GM12875 (cell line): ENCODE results near the gene KIF12.

ENCODE experiments used
- H3K4me3 ChIP-seq: one replicate; pipeline ENCODE4 v1.5.1; 2011; ENCODE audit warnings: low read depth, low read length, control low read depth
- CTCF ChIP-seq: IDR thresholded peaks from 2 replicates; pipeline ENCODE4 v1.5.1; 2011; ENCODE audit warnings: low read depth, mild to moderate bottlenecking, control low read depth, inconsistent platforms, low read length, moderate library complexity, borderline replicate concordance; ENCODE audit not compliant: insufficient read depth

The KIF12 gene

DNA sequence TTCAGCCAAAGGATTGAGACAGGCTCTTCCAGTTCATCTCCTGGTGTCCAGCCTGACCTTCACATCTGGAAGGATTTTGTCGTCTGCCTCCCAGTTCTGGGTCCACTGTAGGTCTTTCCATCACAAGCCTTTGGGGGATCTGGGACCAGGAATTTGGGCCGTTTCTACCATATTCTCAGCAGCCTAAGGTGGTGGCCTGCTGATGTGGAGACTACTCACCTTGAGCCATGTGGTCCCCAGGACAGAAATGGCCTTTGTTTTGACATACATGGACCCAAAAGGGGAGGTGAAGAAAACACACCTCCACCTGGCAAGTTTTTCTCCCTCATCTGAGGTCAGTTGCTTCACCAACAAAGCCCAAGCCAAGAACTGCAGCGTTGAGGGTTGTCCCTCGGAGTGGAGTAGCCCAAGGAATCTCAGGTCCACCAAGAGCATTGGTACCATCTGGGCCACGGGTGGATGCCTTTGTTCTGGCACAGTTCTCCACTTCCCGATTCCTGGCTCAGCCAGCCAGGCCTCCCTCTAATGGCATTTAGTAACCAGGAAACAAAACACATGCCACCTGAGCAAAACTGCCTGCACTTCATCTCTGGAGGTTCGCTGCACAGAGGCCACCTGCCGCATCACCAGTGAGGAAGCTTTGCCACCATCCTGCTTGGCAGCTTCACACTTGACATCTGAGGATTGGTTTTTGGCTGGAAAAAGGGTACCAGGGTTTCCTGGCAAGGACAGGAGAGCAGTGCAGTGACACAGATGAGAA is 45.7 kb downstream of the KIF12 start:
- no peak overlapping the region for H3K4me3 ChIP-seq
- no peak for TF ChIP-seq CTCF

- TF ChIP-seq CTCF = no peak
- no peak overlapping the region for H3K4me3 ChIP-seq
Observed at GRCh38 chr9:114051706-114052105, 47.4 kb downstream of the KIF12 start.

DNA sequence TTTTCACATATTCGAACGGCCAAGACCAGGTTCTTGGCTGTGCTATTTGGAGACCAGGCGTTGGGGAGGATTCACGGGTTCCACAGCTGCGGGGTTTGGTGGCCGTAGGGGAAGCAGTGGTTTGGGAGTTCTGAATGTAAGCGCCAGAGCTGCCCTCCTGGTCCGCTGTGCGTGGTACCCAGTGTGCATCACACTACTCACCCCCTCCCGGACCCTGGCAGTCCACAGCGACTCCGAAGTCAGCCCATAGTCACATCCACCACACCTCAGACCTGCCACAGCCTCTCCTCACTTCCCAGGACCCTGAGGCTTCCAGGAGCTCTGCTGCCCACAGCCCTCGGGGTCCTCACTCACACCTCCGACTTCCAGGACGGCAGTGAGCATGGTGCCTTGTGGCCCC is 47.8 kb downstream of the KIF12 start:
- no peak for TF ChIP-seq CTCF
- no peak overlapping the region for H3K4me3 ChIP-seq

DNA sequence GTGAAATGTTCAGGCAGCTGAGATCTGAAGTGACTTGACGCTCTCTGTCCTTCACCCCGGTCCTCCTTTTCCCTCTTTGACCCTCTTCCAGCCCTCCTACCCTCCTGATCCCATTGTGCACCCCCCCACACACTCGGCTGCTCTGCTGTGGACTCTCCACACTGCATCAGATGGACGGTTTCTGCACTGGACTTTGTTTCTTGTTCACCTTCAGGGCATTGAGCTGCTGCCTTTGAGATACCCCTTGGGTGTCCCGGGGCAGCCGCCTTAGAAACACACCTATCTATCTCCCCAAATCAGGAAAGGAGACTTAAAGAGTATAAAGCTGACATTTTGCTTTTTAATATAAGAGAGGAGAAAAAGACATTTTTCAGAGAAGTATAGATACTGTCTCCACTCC is 48.4 kb downstream of the KIF12 start:
- TF ChIP-seq CTCF = no peak
- H3K4me3 ChIP-seq = no peak overlapping the region

DNA sequence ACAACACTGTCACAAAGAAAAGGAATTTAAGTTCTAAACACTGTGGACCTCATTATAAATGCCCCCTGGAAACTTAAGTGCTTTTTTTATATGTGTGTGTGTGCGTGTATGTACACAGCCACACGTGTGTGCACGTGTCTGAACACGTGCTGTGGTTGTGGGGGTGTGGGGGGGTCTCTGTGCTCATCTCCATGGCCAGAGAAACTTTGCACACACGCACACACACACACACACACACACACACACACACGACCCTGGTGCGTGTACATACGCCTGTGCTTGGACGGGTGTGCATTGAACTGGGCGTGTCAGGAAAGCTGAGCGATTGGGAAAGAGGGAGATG is 48.9 kb downstream of the KIF12 start:
- no peak overlapping the region for H3K4me3 ChIP-seq
- no peak for TF ChIP-seq CTCF

GRCh38 chr9:114049441-114050225 is 49.5 kb downstream of the KIF12 start:
- no peak overlapping the region for H3K4me3 ChIP-seq
- no peak for TF ChIP-seq CTCF
